Fibroblast of skin of left biceps (primary cell): Measurements from ENCODE around the gene SSNA1.
"Not testable (repeated sequence)": the region's sequence is repeated elsewhere in the genome, so short reads cannot be mapped to it uniquely, and the experiment has no call there.

Experiments
- DNase-seq, 2 experiments: peaks; one replicate each; pipeline ENCODE4 v3.0.0-alpha.2; 2013; ENCODE audit warnings: low read depth in 2 of 2

The SSNA1 gene

DNA sequence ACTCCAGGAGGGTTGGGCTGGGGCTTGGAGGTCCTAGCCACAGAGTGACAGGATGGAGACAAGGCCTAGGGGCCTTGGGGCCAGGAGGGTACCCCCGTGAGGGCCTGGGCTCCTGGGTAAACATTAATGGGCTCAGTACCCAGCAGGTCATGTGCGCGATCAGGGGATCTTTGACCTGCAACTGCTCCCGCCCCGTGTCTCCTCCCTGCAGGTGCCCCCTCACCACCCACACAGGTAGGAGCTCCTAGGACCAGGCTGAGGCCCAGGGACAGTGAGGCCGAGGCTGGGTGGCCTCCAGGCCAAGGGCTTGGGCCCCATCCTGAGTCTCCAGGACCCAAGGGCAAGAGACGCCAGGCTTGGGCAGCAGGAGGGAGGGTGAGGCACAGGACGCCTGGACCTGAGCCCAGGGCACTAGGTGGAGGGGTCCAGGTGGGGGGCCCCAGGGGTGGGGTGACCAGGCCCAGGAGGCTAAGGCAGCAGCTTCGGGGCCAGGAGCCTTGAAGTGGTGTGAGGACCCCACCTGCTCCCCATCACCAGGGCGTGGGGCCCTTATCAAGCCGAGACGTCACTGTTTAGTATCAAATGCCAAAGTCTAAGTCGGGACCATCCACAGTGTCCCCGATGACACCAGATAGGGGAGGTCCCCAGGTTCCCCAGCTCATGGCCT, 42.4 kb downstream of the SSNA1 start, which contains the start of gene SLC34A3:
Gene SLC34A3 (plus strand): TSS at position 197 of the 667 bp plus-strand sequence. CDS start 802 bp downstream, outside the sequence.
- DNase-seq: no peak

DNA sequence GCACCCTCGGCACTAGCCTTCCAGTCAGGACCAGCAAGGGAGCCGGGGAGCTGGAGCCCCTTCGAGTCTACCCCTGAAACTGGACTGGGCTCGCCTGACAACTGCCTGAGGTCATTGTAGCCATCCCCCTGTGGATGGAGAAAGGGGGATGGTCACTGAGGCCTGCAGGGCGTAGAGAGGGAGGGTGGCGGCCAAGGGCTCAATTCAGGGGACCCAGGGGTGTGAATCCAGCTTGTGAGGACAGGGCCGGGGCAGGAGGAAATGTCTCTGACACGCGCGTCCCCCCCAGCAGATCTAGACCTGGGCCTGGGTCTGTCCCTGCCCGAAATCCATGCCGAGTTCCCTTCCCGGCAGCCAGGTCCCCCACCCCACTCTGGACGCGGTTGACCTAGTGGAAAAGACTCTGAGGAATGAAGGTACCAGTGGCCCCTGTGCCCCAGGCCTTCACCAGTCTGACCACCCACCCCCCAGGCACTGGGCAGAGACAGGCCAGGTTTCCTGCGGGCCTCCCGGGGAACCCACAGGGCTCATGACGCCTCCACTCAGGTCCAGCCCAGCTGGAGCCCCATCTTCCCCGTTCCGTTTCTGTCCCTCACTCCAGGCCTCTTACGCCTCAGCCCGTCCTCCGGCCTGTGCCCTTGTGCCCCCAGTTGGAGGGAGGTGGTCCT, 43.0 kb downstream of the SSNA1 start:
- no peak for DNase-seq

DNA sequence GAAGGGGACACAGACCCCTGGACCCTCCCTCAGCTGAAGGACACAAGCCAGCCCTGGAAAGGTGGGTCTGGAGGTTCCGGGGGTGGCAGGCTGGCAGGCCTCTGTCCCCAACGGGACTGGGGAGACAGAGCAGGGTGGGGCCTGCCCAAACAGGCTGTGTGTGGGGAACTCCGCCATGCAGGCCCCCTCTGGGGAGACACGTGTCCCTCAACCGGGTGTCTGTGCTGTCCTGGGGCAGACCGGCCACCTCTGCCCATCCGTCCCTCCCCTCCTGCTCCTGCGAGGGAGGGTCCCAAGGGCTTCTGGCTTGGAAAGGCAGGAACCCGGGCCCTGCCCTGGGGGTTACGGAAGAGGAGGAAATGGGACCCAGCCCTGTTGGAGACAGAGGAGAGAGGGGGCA, 43.6 kb downstream of the SSNA1 start:
- no peak for DNase-seq

DNA sequence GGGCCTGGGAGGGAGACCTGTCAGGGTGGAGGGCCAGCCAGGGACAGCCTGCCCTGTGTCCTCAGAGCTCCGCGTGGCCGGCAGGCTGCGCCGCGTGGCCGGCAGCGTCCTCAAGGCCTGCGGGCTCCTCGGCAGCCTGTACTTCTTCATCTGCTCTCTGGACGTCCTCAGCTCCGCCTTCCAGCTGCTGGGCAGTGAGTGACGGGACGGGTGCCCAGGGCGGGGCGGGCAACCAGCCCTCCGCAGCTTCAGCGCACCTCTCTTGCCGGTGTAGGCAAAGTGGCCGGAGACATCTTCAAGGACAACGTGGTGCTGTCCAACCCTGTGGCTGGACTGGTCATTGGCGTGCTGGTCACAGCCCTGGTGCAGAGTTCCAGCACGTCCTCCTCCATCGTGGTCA, 44.0 kb downstream of the SSNA1 start:
- DNase-seq: no peak

DNA sequence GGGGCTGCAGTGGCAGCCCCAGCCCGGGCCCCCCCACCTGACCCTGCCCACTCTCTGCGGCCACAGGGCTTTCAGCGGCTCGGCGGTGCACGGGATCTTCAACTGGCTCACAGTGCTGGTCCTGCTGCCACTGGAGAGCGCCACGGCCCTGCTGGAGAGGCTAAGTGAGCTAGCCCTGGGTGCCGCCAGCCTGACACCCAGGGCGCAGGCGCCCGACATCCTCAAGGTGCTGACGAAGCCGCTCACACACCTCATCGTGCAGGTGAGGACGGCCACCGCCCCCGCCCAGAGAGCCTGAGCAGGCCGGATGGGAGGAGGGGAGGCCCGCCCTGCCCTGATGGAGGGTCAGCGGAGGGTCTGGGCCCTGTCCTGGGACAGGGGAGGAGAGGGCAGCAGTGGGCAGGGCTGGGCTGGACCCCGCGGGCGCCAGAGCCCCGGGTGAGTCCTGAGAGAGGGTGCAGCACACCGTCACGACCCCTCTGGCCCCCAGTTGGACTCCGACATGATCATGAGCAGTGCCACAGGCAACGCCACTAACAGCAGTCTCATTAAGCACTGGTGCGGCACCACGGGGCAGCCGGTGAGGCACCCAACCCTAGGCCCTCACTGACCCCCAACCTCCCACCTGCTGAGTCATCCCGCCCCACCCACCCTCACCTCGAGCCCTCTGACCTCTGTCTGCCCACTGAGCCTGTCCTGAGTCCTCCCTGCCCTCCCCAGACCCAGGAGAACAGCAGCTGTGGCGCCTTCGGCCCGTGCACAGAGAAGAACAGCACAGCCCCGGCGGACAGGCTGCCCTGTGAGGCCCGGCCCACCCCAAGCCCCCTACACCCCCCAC, 44.9 kb downstream of the SSNA1 start:
- DNase-seq: no peak

DNA sequence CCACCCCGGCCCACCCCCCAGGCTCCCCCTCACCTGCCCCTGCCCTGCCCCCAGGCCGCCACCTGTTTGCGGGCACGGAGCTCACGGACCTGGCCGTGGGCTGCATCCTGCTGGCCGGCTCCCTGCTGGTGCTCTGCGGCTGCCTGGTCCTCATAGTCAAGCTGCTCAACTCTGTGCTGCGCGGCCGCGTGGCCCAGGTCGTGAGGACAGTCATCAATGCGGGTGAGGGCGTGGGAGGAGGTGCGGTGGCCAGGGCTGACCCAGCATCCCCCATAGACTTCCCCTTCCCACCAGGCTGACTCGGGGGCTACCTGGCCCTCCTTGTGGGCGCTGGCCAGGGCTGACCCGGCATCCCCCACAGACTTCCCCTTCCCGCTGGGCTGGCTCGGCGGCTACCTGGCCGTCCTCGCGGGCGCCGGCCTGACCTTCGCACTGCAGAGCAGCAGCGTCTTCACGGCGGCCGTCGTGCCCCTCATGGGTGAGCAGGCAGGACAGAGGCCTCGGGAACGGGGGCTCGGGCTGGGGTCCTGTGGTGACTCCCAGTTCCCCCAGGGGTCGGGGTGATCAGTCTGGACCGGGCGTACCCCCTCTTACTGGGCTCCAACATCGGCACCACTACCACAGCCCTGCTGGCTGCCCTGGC, 45.7 kb downstream of the SSNA1 start:
- no peak for DNase-seq

DNA sequence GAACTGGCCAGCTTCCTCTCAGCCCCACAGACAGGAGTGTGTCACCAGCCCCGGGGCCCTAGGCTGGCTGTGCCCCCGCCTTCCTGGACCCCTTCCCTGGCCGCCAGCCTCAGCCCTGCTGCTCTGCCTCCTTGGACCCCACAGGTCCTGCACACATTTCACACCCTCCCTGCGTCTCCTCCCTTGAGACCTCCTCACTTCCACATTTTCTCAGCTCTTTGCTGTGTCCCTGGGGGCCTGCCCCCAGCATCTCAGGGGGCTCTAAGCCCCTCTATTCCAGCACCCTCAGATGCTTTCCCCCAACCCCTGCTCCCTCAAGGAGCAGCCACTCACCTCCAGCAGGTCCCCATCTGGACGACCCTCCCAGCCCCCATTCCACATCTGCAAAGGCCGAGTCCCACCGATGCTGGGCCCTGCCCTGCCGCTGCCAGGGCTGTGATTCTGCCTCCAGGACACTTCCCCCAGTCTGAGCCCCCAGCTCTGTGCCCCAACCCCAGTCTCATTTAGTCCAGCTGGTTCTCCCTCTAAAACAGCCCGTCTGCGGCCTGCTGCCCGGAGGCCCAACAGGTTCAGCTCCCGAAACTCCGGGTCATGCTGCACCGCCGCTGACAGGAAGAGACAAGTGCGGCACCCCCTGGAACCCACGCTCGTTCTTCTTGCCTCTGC, 46.4 kb downstream of the SSNA1 start:
- DNase-seq: no peak

DNA sequence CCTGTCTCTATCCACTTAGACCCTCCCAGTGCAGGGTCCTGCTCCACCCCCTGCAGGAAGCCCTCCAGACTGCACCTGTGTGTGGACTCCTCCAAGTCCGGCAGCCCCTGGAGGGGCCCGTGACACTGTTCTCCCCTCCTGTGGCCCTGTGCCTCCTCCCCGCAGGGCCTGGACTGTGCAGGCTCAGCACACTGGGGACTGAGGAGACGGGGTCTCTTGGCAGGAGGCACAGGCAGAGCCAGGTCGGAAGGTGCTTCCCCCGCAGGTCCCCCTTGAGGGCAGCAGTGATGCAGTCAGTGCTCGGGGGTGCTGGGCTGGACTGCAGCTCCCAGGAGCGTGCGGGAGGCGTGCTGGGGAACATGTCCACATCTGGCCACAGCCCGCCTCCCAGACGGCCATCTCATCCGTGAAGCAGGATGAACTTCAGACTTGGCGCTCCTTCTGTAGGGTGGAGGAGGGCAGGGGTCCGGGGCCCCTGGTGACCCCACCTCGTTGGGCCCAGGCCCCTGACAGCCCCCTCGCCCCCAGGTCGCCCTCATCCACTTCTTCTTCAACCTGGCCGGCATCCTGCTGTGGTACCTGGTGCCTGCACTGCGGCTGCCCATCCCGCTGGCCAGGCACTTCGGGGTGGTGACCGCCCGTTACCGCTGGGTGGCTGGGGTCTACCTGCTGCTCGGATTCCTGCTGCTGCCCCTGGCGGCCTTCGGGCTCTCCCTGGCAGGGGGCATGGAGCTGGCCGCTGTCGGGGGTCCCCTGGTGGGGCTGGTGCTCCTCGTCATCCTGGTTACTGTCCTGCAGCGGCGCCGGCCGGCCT, 47.2 kb downstream of the SSNA1 start:
- no peak for DNase-seq

DNA sequence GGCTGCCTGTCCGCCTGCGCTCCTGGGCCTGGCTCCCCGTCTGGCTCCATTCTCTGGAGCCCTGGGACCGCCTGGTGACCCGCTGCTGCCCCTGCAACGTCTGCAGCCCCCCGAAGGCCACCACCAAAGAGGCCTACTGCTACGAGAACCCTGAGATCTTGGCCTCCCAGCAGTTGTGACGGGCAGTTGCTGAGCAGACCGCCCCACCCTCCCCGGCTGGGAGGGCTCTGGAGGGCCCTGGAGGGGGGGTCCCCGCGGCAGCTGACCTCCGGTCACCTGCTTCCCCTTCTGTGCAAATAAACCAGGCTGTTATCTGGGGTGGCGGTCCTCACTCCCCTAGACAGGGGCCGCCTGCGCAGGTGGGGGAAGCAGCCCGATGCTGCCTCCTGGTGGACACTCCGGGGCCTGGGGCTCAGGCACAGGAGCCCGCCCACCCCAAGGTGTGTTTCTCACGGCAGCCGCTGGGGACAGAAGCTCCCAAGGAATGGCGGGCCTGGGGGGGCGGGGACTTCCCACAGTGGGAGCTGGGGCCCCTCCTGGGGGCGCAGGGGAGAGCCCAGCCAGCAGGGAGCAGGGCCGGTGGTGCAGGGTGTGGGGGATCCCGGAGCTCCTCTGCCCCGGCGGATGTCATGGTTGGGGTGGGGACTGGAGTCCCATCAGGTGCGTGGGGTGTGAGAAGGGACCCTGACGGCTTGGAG, 47.9 kb downstream of the SSNA1 start:
- no peak for DNase-seq

DNA sequence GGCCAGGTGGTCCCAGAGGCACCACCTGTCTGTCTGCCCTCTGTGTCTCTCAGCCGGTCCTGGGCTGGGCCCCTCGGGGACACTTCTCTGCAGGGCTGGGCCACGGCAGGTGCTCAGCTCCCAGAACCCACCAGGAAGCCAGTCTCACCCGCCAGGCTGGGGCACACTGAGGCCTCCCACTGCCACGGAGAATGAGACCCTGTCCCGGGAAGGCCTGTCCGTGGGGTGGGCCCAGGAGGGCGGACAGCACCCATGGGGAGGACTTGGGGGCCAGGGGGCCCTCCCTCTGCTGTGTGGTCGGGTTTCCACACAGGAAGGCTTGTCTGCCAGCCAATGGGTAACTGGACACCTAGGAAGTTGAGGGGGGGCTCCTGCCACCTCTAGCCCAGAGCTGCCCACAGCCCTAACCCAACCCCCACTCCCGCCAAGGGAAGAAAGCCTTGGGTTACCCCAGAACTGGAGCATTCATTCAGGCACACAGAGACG, 48.5 kb downstream of the SSNA1 start:
- no peak for DNase-seq

DNA sequence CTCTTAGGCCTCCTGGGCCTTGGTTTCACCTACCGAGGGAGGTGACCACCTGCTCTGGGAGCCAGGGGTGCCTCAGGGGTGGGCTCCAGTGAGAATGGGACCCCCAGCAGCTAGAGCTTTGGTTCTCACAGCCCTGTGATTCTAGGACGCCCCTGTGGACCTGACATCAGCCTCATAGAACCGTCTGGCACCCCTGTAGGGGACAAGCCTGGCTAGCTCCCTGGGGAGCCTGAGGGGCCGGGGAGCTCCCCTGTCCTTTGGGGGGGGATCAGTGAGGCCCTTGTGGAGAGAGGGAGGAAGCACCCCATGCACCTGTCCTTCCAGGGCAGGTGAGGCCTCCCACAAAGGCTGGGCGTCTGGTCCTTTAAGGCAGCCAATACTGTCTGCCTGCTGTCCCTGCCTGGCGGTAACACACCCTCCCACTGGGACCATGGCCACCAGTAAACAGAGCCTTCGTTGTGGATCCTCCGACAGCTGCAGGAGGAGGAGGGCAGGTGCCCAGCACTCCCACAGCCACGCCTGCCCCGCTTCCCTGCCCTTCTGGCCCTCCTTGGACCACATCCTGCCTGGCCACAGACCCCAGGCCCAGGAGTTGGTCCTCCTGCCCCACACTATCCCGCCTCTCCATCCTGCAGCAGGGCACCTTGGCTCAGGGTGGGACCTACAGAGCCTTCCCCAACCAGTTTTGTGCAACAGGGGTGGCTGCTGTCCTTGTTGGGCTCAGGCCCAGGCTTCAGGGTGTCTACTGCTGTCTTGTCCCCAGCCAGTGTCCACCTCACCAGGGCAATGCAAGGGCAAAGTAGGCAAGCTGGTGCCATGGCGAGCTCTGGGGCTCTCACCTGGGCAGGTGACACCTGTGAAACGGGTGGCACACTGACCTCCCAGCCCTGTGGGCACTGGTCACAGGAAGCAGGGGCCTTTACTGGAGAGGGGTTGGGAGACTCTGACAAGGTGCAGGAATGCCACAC, 49.6 kb downstream of the SSNA1 start:
- DNase-seq: no peak

DNA sequence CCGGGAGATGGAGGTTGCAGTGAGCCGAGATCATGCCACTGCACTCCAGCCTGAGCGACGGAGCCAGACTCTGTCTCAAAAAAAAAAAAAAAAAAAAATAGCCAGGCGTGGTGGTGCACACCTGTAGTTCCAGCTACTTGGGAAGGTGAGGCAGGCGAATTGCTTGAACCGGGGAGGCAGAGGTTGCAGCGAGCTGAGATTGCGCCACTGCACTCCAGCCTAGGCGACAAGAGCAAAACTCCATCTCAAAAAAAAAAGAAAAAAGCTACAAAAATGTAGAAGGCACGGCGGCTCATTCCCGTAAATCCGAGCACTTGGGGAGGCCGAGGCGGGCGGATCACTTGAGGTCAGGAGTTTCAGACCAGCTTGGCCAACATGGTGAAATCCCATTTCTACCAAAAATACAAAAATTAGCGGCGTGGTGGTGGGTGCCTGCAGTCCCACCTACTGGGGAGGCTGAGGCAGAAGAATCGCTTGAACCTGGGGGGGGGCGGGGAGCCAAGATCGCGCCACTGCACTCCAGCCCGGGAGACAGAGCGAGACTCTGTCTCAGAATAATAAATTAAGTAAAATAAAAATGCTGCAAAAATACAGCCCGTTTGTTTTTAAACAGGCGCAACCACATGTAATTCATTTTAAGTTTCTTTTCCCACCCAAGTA, 51.2 kb downstream of the SSNA1 start:
- not testable (repeated sequence) for DNase-seq
